ENCODE measurements around the gene RETSAT. TPM values are rescaled to one million over a fixed set of nuclear protein-coding genes. Genes with fewer than 3 reads are reported as not detected.

Gene RETSAT
- total RNA-seq, result 31.2 TPM
- long read RNA-seq, partial matches to known transcripts, result 8 of 15 reads
- long read RNA-seq, other reads (novel, unspliced or antisense), result 4 of 15 reads

- peak; percentile 97 for ATAC-seq
- intact Hi-C loops (cut with micrococcal nuclease), result no loop called here
These were observed at the start of gene RETSAT, which contains the start of gene ELMOD3 for GRCh38 chr2:85354286-85355072. TSS of gene RETSAT (minus strand) at chr2:85354528. CDS start at chr2:85354507, 21 bp downstream. TSS of gene ELMOD3 (plus strand) at chr2:85354769. CDS start at chr2:85357199, 2,430 bp downstream.

DNA sequence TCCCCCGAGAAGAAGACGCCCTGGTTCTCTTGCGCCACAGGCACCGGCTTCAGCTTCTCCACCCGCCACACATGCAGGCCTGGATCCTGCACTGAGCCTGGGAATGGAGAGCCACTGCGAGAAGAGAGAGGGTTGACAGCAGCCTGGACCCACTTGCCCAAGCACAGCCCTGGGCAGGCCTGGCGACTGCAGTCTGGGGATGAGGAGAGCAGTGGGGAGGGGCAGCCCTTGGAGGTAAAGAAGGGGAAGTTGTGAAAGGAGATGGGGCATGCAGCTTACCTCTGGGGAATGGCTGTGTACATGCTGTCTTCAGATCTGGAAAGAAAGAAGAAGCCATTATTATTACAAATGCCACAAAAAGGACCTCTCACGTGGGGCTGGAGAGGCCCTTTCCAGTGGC, 47.5 kb upstream of the RETSAT start:
- DNase-seq, result no peak
- no peak for ATAC-seq
- intact Hi-C loops (cut with micrococcal nuclease), result no loop called here

More at GRCh38 chr2:85354286-85355072, at the start of gene RETSAT, which contains the start of gene ELMOD3:
- peak; percentile 95 for DNase-seq

GRCh38 chr2:85401464-85401805, 47.1 kb upstream of the RETSAT start:
- ATAC-seq (no peak), DNase-seq (no peak)
- intact Hi-C loops (cut with micrococcal nuclease), result no loop called here

DNA sequence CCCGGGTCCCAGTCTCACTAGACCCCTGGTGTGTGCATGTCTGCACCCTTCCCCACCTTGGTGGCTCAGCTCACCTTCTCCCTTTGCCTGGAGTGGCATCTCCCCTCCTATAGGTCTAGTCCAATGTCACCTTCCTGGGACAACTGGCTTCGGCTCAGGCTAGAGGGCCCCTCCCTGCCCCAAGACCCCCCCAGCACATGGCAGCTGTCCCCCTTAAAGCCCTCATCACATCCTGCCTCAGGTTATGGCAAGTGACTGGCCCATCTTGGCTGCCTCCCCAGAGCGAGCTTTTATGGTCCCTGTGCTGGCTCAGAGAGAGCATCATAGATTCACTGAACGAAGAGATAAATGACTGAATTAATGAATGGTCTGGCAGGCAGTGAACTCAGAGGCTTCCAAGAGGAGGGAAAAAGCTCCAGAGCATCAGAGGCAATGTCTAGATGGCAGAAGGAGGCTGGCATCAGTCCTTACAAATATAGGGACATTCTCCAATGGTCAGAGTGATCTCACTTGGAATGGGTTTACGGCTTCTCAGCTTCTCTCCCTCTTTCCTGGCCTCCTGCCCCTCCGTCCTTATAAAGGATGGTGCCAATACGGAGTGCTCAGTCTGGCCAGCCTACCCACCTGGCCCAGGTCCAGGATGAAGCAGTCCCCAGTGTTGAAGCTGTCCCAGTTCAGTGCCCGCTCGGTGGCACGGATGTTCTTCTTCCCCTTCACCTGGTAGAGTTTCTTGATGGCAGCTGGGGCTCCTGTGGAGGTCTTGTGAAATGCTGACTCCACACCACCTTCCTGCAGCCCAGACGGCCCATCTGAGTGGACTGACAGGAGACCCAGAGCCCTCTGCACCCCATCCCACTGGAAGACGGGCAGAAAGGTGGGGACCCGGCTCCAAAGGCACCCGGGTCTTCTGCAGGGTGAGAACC, 46.5 kb upstream of the RETSAT start:
- ATAC-seq, result no peak
- intact Hi-C loops (cut with micrococcal nuclease), result no loop called here

GRCh38 chr2:85400023-85400422, 45.7 kb upstream of the RETSAT start:
- DNase-seq (no peak), ATAC-seq (no peak)
- intact Hi-C loops (cut with micrococcal nuclease), result no loop called here

More for the DNA sequence above, 46.5 kb upstream of the RETSAT start:
- no peak for DNase-seq

DNA sequence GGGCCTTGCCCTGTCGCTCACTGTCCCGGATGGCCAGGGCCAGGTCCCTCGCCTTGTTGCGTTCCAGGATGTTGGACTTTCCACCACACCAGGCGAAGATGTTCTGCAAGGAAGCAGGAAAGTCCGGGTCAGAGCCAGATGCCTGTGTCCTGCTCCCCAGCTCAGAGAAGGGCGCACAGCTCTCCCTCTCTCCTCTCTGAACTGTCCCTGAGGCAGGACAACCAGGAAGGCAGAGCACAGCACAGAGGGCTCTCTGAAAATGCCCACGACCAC, 44.8 kb upstream of the RETSAT start:
- no peak for ATAC-seq
- intact Hi-C loops (cut with micrococcal nuclease), result no loop called here
- DNase-seq, result no peak

DNA sequence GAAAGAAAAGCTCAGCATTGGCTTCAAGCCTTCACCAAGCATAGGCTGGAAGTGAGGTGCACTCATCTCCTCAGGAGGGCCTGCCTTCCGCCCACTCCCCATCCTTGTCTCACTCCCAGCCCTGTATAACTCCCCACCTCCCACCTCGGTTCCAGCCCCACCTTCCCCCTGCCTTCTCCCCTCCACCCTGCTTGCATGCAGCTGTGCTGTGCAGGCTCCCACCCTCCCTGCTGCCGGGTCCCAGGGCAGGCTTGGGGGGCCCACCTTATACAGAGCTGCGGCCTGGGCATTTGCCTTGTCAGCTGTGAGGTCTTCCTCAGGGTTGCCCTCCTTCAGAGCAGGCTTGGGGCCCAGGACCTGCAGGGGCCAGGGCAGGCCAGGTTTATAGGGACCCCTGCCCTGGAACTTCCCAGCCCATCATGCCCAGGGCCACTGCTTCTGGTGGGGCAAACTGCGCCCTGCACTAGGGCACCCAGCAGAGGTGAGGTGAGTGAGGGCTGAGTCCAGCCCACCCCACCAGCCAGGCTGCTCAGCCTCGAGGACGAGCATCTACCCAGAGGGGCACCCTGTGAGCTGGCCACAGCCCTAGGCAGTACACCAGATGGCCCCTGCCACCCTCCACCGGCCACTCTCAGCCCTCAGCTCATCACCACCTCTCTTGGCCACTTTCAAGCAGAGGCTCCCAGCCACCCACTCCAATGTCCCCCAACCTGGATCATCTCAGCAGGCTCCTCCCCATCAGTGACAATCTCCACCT, 44.3 kb upstream of the RETSAT start:
- intact Hi-C loops (cut with micrococcal nuclease), result no loop called here
- ATAC-seq (no peak), DNase-seq (no peak)

- intact Hi-C loops (cut with micrococcal nuclease), result no loop called here
- DNase-seq (no peak), ATAC-seq (no peak)
These were observed 43.6 kb upstream of the RETSAT start for GRCh38 chr2:85397925-85398331.

DNA sequence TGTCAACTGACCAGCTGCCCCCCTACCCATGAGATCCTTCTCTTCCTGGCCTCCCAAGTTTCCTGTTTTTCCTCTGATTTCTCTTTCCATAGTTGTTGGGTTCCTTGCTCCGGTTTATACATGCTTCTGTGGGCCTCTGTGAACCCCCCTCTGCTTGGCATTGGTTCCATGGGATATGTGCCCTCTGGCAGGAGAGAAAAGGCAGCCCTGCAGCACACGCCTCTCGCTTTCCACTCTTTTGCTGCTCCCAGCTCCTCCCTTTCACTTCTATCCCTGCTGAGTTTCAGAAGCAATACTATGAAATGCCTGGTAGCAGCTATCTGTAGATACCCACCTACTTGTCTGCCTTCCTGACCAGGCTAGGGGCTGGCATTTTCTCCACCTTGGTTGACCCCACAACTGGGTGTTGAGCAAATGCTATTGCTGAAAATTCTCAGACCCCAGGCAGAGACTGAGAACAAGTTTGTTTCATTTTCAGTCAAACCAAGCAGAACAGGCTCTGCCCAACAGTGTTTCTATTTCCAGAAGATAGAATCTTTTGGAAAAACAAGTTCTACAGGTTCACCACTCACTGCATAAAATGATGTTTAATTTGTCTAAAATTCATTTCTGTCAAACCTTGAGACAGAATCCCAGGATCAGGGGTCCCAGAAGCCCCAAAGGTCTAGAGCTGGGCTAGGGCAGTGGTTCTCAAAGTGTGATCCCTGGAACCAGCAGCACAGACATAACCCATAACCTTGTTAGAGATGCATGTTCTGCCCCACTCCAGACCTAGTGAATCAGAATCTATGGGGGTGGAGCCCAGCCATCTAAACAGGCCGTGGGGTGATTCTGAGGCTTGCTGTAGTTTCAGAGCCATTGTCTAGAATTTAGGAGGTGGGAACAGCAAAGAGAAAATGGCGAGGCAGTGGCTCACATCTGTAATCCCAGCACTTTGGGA, 42.5 kb upstream of the RETSAT start:
- DNase-seq (no peak), ATAC-seq (peak; percentile 18)
- intact Hi-C loops (cut with micrococcal nuclease), result no loop called here

DNA sequence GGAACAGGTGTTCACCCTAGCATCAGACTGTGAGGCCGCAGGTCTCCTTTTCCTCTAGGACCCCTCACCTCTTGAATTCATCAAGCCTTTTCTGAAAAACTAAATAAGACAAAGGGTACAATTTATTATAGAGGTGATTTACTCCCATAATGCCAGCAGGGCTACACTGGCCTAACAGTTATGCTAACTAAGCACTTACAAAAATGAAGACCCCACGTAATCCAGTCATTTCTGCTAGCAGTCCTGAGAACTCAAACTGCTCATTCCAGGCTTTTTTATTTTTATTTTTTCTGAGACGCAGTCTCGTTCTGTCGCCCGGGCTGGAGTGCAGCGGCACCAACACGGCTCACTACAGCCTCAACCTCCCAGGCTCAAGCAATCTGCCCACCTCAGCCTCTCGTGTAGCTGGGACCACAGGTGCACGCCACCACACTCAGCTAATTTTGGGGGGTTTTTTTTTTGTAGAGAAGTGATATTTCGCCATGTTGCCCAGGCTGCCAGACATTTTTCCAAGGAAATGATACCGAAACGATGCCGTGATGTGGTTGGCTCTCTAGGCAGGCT, 41.7 kb upstream of the RETSAT start:
- intact Hi-C loops (cut with micrococcal nuclease), result no loop called here
- DNase-seq, result no peak
- ATAC-seq, result no peak

- intact Hi-C loops (cut with micrococcal nuclease), result no loop called here
- DNase-seq, result no peak
- ATAC-seq, result no peak
These were observed 40.6 kb upstream of the RETSAT start for GRCh38 chr2:85394976-85395375.

DNA sequence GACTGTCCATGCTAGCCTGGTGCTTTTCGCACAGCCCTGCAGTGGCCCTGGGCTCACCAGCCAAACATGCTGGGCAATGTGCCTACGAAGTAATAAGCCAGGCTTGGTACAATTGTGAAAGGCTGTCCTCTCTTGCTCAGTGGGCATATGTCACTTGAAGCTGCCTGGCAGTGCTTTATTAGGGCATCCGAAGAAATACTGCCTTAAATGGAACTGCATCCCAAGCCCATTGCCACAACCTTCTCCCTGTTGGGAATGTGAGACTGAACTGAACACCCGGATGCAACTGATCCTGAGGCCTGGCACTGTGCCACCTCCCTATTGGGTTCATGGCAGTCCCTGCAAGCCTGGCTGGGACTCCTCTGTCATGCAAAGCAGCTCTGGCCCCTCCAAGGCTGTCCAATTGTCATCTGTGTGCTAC, 39.9 kb upstream of the RETSAT start:
- DNase-seq (no peak), ATAC-seq (no peak)
- intact Hi-C loops (cut with micrococcal nuclease), result no loop called here

DNA sequence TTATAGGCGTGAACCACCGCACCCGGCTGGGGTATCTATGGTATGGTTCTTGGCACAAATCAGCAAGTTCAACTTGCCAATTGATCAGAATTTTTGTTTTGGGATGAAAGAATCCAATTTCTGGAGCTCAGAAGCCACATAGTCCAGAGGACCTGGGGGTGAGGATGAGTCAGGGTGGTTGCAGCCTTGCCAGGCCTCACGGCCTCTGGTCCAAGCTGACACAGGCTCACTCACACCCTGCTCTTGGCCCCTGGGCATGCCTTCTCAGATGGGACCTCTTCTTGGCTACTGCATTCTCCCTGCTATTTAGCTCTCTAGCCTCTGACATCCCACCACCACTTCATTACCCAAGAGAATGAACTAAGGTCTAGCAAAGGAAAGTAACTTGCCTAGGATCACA, 39.5 kb upstream of the RETSAT start:
- intact Hi-C loops (cut with micrococcal nuclease), result no loop called here
- ATAC-seq (no peak), DNase-seq (no peak)

DNA sequence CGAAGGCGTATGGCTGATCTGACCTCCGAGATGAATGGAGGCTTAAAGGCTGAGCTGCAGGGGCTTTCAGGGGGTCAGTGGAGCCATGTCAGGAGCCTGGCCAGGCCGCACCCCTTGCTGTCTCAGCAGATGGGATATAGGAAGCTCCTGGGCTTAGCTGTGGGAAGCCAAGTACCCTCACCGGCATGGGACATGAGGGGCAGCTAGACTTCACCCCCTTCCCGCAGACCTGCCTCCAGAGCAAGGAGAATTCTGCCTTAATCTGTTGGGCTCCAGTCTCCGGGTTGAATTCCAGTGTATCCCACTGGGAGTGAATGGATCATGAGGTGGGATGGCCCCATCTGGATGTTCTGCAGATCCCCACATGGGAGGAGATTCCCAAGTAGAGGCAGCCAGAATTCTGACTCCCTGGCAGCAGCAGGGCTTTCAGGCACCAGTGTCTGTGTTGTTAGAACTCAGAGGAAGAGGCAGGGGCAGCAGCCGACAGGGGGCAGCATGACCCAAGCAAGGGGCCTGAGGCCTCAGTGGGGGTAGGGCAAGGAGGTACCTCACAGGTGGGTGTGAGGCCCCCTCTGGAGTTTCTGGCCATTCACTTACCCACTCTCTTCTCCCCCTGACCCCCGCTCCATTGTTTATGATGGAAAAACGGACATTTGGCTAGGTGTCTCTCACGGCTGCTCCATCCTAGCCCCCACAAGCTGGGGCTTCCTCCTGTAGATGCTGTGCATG, 36.8 kb upstream of the RETSAT start:
- ATAC-seq (peak; percentile 73), DNase-seq (peak; percentile 75)
- intact Hi-C loops (cut with micrococcal nuclease), result no loop called here

DNA sequence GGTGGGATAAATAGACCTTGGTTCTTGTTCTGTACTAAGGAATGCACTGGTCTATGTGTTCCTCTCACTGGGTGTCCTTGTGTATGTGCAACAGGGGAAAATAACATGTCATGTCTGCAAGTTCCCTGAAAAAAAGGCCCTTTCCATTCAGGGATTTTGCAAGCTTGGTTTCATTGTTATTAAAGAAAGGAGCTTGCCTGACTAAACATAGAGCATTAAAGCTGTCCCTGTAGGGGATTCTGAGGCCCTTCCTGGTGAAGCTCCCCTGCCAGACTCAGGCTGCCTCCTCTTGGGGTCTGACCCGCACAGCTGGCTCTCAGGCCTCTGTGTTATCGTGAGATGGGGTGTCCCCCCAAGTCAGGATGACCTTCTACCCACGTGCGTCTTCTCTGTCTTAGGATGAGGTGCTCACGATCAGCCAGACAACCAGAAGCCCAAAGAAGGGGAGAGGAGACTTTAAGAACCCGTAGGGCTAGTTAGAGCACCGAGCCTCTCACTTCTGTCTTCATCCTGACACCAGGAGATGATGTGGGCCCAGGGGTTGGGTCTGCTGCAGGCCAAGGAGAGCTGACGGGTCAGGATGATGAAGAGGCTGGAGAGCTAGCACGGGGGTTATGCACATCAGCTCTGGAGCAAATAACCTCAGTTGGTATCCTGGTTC, 34.7 kb upstream of the RETSAT start:
- DNase-seq, result no peak
- intact Hi-C loops (cut with micrococcal nuclease), result no loop called here
- no peak for ATAC-seq

DNA sequence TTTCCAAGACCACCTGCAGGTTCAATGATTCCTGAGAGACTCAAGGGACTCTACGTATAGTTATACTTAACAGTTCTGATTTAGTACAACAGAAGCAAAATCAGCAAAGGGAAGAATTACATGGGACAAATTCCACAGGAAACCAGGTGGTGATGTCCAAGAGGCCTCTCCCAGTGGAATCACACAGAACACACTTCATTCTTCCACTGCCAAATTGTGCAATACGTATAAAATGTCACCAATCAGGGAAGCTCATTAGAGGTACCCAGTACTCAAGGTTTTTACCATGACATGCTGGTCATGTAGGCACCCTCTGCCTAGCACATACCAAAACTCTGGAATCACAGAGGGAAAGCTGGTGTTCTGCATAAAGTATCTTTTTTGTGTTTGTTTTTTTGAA, 33.4 kb upstream of the RETSAT start:
- DNase-seq, result no peak
- no peak for ATAC-seq
- intact Hi-C loops (cut with micrococcal nuclease), result no loop called here

DNA sequence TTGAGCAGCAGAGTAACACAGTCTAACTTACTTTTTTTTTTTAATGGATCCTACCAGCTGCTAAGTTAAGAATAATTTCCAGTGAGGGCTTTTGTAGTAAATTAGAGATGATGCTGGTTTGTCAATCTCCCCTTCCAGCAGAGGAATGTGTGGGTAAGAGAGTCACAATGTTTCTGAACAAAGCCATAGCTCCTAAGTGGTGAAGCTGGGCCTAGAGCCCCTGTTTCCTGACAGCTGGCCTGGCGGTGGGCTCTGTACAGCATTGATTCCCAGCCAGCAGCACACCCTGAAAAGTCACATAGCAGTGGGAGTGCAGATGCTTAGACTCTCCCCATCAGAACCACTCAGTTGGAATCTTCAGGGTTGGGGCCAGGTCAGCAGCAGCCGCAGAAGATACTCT, 31.4 kb upstream of the RETSAT start:
- intact Hi-C loops (cut with micrococcal nuclease), result no loop called here

More for the DNA sequence above, 31.4 kb upstream of the RETSAT start:
- ATAC-seq (no peak), DNase-seq (no peak)

Measured in left ventricle myocardium superior (tissue), 1 donor.